HG02623 (cell line): ENCODE results near the gene LSP1.
"Not testable (repeated sequence)": the region's sequence is repeated elsewhere in the genome, so short reads cannot be mapped to it uniquely, and the experiment has no call there.

Experiments used
- ATAC-seq: cut with Tn5 transposase; IDR thresholded peaks from one replicate; pipeline ENCODE4 v1.9.1; 2021; ENCODE audit warnings: moderate library complexity; ENCODE audit not compliant: unreplicated experiment

The LSP1 gene

DNA sequence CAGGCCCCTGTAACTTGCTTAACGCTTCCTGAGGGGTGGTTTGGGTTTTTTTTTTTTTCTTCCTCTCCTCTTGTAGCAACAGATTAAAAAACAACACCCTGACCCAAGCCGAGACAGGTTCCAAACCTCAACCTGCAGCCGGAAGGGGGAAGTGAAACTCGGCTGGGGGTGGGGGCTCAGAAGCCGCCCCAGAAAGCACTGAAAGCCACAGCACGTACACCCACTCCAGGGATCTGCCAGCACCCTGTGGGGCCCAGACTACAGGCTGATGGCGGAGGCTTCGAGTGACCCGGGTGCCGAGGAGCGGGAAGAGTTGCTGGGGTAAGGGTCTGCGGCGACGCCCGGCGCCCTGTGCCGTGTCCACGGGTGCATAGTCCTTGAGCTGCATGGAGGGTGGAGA, at the start of gene LSP1:
Gene LSP1, plus strand, starts transcription at position 208 of the 400 bp plus-strand sequence. Its CDS starts 61 bp downstream, at position 269.
- peak; percentile 34 for ATAC-seq

DNA sequence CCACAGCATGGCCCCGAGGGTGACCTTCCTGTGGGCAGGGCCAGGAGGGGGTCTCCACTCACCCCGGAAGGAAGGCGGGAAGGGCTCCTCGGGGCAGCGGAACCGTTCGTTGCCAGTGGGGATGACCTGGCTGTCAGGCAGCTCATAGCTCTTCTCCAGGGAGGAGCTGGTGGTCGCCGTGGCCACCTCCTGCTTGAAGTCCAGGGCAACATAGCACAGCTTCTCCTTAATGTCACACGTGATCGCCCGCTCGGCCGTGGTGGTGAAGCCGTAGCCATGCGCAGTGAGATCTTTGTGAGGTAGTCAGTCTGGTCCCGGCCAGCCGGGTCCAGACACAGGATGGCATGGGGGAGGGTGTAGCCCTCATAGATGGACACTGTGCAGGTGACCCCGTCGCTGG, 49.6 kb upstream of the LSP1 start:
- ATAC-seq: no peak

GRCh38 chr11:1803835-1804519, 48.9 kb upstream of the LSP1 start:
- not testable (repeated sequence) for ATAC-seq

GRCh38 chr11:1805525-1805924, 47.4 kb upstream of the LSP1 start:
- no peak for ATAC-seq

DNA sequence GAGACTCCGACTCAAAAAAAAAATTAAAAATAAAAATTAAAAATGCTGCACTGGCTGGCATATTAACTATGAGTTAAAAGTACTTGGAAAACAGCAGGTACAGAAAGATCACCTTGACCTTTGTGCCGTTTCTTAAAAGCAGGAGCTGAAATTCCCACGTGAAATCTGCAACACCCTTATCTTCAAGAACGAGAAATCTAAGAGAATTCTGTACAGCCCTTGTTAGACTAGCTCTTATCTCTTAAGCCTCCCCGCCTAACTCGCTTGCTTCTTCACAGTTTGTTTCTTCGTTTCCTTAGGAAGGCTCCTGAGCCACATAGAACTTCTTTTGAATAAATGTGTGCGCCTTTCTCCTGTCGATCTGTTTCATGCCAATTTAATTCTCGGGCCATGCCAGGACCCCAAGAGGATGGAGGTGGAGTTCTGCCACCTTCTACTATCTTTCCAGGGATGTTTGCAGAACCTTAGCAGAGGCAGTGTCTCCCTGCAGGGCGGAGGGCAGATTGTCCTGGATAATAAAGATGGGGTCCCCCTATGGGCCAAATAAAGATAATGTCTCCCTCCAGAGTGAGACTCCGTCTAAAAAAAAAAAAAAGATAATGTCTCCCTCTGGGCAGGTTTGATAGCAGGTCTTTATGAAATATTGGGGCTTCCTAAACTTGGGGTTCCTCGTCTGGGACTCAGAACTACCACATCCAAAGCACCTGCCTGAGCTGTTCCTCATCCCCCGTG, 45.5 kb upstream of the LSP1 start:
- no peak for ATAC-seq

GRCh38 chr11:1810761-1811160, 42.1 kb upstream of the LSP1 start:
- ATAC-seq: no peak

DNA sequence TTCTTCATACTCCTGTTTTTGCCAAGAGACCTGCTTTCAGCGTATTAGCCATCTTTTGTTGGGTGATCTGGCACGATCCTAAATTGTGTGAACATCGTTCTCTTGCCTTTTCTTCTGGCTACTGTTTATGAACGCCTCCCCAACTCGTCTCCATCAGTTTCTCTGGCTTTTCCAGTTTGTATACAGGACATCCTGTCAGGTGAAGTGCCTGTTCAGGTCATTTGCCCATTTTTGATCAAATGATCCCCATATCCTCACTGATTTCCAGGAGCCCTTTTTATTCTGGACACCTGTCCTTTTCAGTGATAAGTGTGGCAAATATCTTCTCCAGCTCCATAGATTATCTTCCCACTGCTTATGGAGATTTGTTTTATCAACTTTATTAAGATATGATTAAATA, 40.6 kb upstream of the LSP1 start:
- no peak for ATAC-seq

DNA sequence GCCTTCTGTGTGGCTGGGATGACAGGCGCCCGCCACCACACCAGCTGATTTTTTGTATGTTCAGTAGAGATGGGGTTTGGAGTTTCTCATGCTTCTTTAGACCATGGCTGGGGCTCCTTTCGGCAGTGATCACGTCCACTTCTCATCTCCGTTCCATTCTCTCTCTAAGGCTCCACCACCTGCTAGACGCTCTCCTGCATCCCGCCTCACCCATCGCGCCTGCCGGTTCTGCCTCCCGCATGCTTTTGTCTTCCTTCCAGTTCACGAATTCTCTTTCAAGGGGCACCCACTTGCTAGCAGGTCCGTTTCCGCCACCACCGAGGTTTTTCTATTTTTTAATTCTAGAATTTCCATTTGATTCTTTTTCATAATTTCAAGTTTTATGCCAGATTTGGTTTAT, 40.1 kb upstream of the LSP1 start:
- ATAC-seq: no peak

- ATAC-seq: not testable (repeated sequence)
Measured at GRCh38 chr11:1813356-1813755, 39.5 kb upstream of the LSP1 start.

DNA sequence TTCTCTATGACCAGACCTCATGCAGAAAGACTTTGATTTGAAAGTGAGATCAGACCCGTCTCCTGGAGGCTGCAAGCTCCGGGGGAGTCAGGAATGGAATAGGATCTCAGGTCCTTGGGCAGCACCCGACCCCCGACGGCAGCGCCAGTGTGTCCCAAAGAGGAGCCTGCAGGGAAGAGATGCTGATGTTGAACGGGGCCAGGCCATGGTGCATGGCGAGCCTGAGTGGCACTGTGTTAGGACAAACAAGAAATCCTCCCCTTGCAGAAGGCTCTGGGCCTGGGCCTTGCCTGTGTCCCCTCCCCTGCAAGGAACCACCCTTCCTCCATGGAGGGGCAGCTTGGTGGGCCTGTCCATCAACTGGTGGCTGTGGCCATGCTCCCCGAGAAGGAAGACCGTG, 38.2 kb upstream of the LSP1 start:
- no peak for ATAC-seq

GRCh38 chr11:1815311-1815710, 37.6 kb upstream of the LSP1 start:
- no peak for ATAC-seq

DNA sequence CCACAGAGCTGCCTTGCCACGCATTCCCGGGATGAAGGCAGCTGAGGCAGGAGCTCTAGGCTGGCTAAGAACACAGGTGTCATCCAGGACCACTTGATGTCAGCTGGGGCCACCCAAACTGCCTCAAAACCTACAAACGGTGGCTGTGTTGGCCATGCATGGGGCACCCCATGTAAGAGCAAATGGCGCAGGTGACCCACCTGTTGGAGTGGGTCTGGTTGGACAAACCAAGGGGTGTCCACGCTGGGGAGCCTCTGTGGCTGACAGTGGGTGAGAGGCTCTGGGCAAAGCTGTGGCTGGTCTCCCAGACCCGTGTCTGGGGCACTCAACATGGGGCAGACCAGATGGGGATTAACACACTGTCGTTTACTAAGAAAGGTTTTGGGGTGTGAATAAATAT, 37.1 kb upstream of the LSP1 start:
- no peak for ATAC-seq

DNA sequence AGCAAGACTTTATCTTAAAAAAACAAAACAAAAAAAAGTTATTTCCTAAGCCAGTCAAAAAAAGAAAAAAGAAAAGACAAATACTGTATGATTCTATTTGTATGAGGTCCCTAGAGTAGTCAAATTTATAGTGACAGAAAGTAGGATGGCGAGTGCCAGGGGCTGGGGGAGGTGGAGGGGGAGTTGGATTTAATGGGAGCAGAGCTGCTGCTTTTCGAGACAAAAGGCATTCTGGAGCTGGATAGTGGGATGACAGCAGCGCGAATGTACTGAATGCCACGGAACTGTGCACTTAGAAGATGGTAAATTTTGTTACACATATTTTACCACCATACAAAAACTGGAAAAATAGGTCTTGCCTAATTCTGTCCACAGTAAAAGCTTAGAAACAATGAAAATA, 35.9 kb upstream of the LSP1 start:
- no peak for ATAC-seq

GRCh38 chr11:1817511-1817910, 35.4 kb upstream of the LSP1 start:
- ATAC-seq: no peak

DNA sequence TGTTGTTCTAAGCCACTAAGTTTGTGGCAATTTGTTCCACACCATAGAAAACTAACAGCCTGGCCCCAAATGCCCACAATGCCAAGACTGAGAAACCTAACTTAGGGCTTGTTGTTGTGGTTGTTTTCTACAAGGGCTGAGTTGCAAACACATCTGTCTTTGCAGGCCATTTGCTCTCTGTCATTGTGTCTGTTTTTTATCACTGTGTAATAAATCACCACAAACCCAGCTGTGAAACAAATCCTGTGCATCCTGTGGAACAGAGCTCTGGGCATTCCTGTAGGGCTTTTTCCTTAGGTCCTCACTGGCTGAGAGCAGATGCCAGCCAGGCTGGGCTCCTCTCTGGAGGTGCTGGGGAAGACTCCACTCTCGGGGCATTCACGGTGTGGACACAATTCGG, 33.8 kb upstream of the LSP1 start:
- no peak for ATAC-seq

DNA sequence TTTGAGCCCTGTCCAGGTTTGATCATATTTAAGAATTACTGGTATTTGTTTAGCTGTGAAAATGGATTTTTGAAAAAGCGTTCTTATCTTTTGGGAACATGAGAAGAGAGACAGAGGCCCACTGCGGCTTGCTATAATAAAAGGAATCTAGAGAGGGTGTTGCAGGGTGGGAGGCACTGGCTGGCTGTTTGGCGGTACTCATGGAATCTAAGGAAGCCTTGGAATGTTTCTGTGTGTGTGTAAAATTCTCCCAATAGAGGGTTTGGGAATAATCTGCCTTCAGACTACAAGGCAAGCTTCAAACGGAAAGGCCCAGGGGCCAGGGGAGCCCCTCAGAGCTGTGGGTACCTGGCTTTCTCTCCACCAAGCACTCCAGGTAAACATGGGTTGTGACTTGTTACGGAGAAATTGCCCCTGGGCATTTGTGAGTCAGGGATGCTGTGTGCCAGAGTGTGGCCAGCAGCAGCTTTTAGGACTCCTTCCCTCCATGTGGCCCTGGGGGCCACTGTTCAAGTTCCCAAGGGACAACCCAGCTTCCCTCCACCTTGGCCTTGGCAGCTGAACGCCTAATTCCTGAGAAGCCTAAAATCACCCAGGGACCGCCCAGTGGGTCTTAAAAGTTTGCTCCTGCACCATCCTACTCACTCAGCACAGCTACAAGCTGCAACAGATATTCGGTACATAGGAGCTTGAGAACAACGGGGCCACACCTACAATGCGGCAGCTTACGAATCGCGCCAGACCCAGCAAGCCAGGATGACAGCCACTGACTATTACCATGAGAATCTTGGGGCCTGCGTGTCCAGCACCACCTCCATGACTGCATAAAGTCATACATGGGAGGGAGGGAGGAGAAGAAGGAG, 32.2 kb upstream of the LSP1 start:
- no peak for ATAC-seq

GRCh38 chr11:1821562-1821961, 31.3 kb upstream of the LSP1 start:
- no peak for ATAC-seq

DNA sequence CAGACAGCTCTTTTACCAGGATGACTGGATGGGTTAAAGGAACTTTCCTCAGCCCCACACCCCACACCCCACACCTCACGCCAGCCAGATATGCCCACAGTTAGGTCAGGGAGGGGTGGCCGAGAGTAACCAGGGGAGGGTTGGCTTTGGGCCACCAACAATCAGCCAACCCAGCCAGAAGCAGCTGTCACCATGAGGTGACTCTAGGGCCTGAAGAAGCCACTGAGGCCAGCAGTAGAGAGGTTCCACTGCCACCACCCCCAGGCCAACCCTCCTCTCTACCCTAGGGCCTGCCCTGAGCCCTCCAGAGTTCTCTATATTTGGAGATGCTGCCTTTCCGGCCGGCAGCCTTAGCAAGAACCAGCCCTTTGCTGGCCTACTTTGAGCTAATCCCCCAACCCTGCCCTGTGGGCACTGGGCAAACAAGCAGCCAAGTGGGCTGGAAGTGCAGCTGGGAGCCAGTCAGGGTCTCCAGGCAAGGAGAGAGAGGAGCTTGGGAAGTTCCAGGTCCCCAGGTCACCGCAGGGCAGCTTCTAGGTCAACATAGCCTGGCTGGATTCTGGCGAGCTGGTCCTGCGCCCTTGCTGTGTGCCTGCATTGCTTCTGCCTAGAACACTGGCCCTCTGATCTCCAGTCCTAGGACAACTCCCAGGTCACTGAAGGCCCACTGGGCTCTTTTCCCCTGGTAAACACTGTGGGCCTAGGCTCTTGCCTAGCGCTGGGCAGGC, 30.1 kb upstream of the LSP1 start:
- no peak for ATAC-seq

- ATAC-seq: no peak
Measured at GRCh38 chr11:1823376-1824220, 29.3 kb upstream of the LSP1 start.
